ENCODE data around the gene DIP2C.

- no peak for TF ChIP-seq CTCF (IDR thresholded peaks at IDR 0.05)
- TF ChIP-seq FOXJ3 (CRISPR knock-in tag; IDR thresholded peaks at IDR 0.05): no peak
- no peak for TF ChIP-seq SMC3 (IDR thresholded peaks at IDR 0.05; ENCODE audit: low read depth, low read length)
- TF ChIP-seq POLR2AphosphoS5 (IDR thresholded peaks at IDR 0.05; ENCODE audit: low read depth, low read length): no peak
- TF ChIP-seq ELF1 (IDR thresholded peaks at IDR 0.05): no peak
- TF ChIP-seq NRF1 (IDR thresholded peaks at IDR 0.05; ENCODE audit: low read depth, low read length): no peak
- TF ChIP-seq USF2 (IDR thresholded peaks at IDR 0.05; ENCODE audit: borderline replicate concordance, low read depth, low read length): no peak
Observed at GRCh38 chr10:601660-601963, 87.9 kb downstream of the DIP2C start.
